DND-41 (cell line): ENCODE results near the gene KCNT1.

Experiments used
- ATAC-seq: fragments of 200-7000 bp; cut with Tn5 transposase; 3 replicates; pipeline ENCODE4 v1.9.1; 2021; ENCODE audit warnings: low read depth; ENCODE audit not compliant: insufficient read depth
- DNase-seq: peaks from one replicate; pipeline ENCODE4 v3.0.0-alpha.2; 2020
- H2AFZ ChIP-seq: 2 replicates; pipeline ENCODE4 v1.6.0; 2012; ENCODE audit warnings: low read depth, low read length
- H3K27ac ChIP-seq: 2 replicates; pipeline ENCODE4 v1.5.1; 2012; ENCODE audit warnings: low read length, inconsistent platforms
- H3K27me3 ChIP-seq: fragments of 200-600 bp; sonication (generic); 2 replicates; pipeline ENCODE4 v1.6.0; 2012; ENCODE audit warnings: low read length, mild to moderate bottlenecking, inconsistent platforms; ENCODE audit not compliant: insufficient read depth, poor library complexity
- H3K36me3 ChIP-seq: 2 replicates; pipeline ENCODE4 v1.5.1; 2012; ENCODE audit warnings: low read length, inconsistent platforms; ENCODE audit not compliant: insufficient read depth
- H3K4me1 ChIP-seq: 2 replicates; pipeline ENCODE4 v1.5.1; 2012; ENCODE audit warnings: mild to moderate bottlenecking, low read length; ENCODE audit not compliant: insufficient read depth
- H3K4me2 ChIP-seq: 2 replicates; pipeline ENCODE4 v1.6.0; 2012; ENCODE audit warnings: mild to moderate bottlenecking, moderate library complexity, low read length, inconsistent platforms; ENCODE audit not compliant: insufficient read depth
- H3K4me3 ChIP-seq, 2 experiments: fragments of 200-600 bp in 1 of 2; shearing (Covaris generic) in 1 of 2; 2 replicates each; pipeline ENCODE4 v1.5.1; 2012 to 2016; ENCODE audit warnings: inconsistent platforms in 2 of 2, low read length in 2 of 2, mild to moderate bottlenecking in 2 of 2, low read depth in 1 of 2, moderate library complexity in 1 of 2
- H3K79me2 ChIP-seq: 2 replicates; pipeline ENCODE4 v1.6.0; 2012; ENCODE audit warnings: low read length, inconsistent platforms; ENCODE audit not compliant: insufficient read depth
- H3K9ac ChIP-seq: 2 replicates; pipeline ENCODE4 v1.6.0; 2012; ENCODE audit warnings: low read depth, mild to moderate bottlenecking, inconsistent platforms, low read length, moderate library complexity
- H3K9me3 ChIP-seq: 2 replicates; pipeline ENCODE4 v1.5.1; 2012; ENCODE audit warnings: low read length, moderate library complexity, mild to moderate bottlenecking, inconsistent platforms; ENCODE audit not compliant: insufficient read depth, severe bottlenecking
- H4K20me1 ChIP-seq: 2 replicates; pipeline ENCODE4 v1.6.0; 2012; ENCODE audit warnings: low read length; ENCODE audit not compliant: insufficient read depth
- EZH2 ChIP-seq: IDR thresholded peaks from 3 replicates; pipeline ENCODE4 v1.6.1; 2012; ENCODE audit warnings: borderline replicate concordance, low read depth, mild to moderate bottlenecking, moderate library complexity, low read length, inconsistent platforms; ENCODE audit not compliant: severe bottlenecking
- TF ChIP-seq, protein P1 (sequence below): IDR thresholded peaks from 2 replicates; pipeline ENCODE4 v1.5.1; 2012; ENCODE audit warnings: borderline replicate concordance, low read length, moderate library complexity, mild to moderate bottlenecking; ENCODE audit not compliant: poor library complexity, severe bottlenecking; ENCODE audit errors: extremely low read depth

KCNT1 gene

DNA sequence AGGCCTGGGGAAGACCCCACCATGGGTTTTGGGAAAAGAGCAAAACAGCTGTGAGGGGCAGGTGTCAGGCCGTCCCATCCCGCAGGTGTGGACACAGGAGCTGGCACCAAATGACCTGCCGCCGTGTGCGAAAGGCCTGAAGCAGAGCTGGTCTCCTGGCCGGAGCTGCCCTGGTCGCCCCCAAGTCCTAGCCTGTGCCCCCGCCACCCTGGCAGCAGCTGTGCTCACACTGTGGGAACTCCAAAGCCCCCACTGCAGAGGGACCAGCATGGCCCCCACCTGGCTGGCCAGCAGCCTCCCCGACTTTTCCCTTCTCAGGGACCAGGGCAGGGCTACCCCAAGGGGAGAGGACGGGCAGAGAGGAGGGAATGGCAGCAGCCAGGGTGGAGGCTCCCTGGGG lies 88.4 kb downstream of the KCNT1 start:
- H3K4me3 ChIP-seq, result no peak overlapping the region
- no peak overlapping the region for H2AFZ ChIP-seq
- no peak overlapping the region for H3K9ac ChIP-seq
- H3K4me2 ChIP-seq, result no peak overlapping the region
- no peaks in the 10 kb centered on the region for H3K36me3 ChIP-seq
- H4K20me1 ChIP-seq, result no peaks in the 10 kb centered on the region; the same call in none of the 2 replicates
- DNase-seq (no peak), ATAC-seq (no peak)
- TF ChIP-seq EZH2, result no peak
- TF ChIP-seq, protein P1, sequence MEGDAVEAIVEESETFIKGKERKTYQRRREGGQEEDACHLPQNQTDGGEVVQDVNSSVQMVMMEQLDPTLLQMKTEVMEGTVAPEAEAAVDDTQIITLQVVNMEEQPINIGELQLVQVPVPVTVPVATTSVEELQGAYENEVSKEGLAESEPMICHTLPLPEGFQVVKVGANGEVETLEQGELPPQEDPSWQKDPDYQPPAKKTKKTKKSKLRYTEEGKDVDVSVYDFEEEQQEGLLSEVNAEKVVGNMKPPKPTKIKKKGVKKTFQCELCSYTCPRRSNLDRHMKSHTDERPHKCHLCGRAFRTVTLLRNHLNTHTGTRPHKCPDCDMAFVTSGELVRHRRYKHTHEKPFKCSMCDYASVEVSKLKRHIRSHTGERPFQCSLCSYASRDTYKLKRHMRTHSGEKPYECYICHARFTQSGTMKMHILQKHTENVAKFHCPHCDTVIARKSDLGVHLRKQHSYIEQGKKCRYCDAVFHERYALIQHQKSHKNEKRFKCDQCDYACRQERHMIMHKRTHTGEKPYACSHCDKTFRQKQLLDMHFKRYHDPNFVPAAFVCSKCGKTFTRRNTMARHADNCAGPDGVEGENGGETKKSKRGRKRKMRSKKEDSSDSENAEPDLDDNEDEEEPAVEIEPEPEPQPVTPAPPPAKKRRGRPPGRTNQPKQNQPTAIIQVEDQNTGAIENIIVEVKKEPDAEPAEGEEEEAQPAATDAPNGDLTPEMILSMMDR, result no peak
- no peaks in the 10 kb centered on the region for H3K79me2 ChIP-seq
- no peaks in the 10 kb centered on the region for H3K9me3 ChIP-seq
- H3K4me1 ChIP-seq, result no peaks in the 10 kb centered on the region
- no peaks in the 10 kb centered on the region for H3K27me3 ChIP-seq
- no peak overlapping the region for H3K27ac ChIP-seq

DNA sequence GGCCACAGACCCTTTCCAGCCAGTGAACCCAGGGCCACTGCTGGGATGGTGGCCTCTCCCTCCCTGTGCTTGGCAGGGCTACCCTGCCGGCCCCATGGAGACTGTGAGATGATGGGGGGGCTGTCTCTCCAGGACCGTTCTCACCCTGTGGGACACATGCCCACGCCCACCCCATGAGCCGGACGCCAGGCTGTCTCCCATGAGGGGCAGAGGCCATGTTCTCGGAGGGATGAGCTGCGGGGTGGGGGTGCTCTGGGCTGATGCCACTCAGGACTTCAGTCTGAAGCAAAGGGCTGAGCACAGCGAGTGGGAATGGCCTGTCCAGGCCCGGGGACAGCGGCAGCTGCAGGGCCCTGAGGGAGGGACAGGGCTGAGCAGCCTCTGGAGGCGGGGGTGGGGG lies 88.9 kb downstream of the KCNT1 start:
- no peaks in the 10 kb centered on the region for H3K36me3 ChIP-seq
- TF ChIP-seq, protein P1, result no peak
- no peak for TF ChIP-seq EZH2
- no peak for DNase-seq

DNA sequence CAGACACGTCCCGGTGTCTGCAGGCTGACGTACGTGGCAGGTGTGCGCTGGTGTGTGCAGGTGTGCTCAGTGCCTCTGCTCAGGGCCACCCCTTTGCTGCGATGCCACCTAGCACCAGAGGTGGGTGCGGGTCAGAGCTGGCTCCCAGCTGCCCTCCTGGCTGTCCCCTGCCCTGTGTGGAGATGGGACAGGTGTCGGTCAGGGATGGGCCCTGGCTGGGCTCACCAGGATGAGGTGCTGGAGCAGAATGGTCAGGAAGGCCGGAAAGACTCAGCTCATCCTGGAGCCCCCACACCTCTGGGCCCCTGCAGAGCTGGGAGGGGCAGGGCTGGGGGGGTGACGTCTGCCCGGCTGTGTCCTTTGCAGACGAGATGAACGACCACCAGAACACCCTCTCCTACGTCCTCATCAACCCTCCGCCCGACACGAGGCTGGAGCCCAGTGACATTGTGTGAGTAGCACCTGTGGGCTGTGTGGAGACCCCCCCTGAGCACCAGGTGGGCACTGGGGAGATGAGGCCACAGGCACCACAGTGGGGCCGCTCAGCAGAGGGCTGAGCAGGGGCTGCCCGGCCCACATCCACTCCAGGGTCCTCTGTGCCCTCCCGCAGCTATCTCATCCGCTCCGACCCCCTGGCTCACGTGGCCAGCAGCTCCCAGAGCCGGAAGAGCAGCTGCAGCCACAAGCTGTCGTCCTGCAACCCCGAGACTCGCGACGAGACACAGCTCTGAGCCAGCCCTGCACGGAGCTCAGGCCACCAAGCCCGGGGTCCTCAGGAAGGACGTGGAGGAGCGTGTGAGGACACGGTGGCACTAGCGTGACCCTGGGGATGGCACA lies 89.7 kb downstream of the KCNT1 start:
- Histone ChIP-seq H3K4me3 (no peak overlapping the region), H3K4me1 (no peaks in the 10 kb centered on the region), H3K4me2 (no peak overlapping the region), H3K9ac (no peak overlapping the region), H3K36me3 (no peaks in the 10 kb centered on the region), H3K9me3 (no peaks in the 10 kb centered on the region), H4K20me1 (no peaks in the 10 kb centered on the region; the same call in none of the 2 replicates), H3K79me2 (no peaks in the 10 kb centered on the region), H3K27me3 (no peaks in the 10 kb centered on the region), H3K27ac (no peak overlapping the region), H2AFZ (no peak overlapping the region)
- DNase-seq (no peak), ATAC-seq (no peak)
- no peak for TF ChIP-seq EZH2
- TF ChIP-seq, protein P1, result no peak

More for the DNA sequence above, 88.9 kb downstream of the KCNT1 start:
- Histone ChIP-seq H3K79me2 (no peaks in the 10 kb centered on the region), H3K4me2 (no peak overlapping the region), H2AFZ (no peak overlapping the region), H3K4me3 (no peak overlapping the region), H3K4me1 (no peaks in the 10 kb centered on the region), H3K27ac (no peak overlapping the region), H3K9me3 (no peaks in the 10 kb centered on the region), H4K20me1 (no peaks in the 10 kb centered on the region; the same call in none of the 2 replicates), H3K27me3 (no peaks in the 10 kb centered on the region), H3K9ac (no peak overlapping the region)
- ATAC-seq, result no peak
